T-helper 22 cell (primary cell): ENCODE measurements around the gene CLIC6.
"Not testable (repeated sequence)": the region's sequence is repeated elsewhere in the genome, so short reads cannot be mapped to it uniquely, and the experiment has no call there.

Experiments used
- DNase-seq: peaks from one replicate; pipeline ENCODE4 v3.0.0-alpha.2; 2020; ENCODE audit warnings: low read depth

Gene CLIC6

GRCh38 chr21:34693192-34693810 lies 24.5 kb downstream of the CLIC6 start:
- DNase-seq = no peak

DNA sequence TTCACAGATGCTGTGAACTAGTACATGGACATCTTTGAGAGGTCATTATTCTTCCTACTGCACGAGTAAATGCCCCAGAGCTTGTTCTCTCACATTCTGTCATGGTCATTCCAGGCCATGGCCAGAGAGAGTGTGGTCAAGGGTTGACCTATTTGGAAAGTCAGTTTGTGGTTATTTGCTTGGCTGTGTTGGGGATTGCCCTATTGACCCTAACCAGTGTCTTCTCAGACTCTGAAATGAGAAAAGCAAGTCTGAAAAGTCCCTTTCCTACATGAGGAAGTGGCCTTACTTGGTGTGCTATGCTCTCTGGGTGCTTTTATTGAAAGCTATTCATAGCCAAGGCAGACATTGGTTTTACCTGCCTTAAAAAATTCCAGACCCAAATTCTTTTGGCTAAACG lies 26.6 kb downstream of the CLIC6 start:
- no peak for DNase-seq

- no peak for DNase-seq
These were observed 27.3 kb downstream of the CLIC6 start for GRCh38 chr21:34696121-34696520.

- no peak for DNase-seq
These were observed 29.0 kb downstream of the CLIC6 start for GRCh38 chr21:34697826-34698225.

- DNase-seq = no peak
These were observed 29.6 kb downstream of the CLIC6 start for GRCh38 chr21:34698270-34699015.

DNA sequence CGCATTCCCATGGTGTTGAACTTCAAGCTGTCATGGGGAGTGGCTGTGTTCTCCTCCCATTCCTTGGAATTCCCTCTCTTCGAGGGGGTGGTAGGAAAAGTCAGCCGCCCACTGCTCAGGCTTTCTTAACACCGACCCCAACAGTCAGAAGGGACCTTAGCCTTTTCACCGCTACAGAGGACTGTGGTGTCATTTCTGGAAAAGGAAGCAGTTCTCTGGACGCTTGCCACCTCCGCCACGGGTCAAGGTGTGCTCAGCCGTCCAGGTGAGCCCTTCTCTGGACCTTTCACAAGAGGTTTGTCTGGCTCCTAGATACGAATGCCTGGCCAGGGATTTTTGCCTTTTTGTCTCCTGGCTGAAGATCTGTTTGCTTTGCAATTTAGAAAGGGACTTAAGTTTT lies 31.8 kb downstream of the CLIC6 start:
- no peak for DNase-seq

- DNase-seq = no peak
These were observed 32.9 kb downstream of the CLIC6 start for GRCh38 chr21:34701726-34702125.

- no peak for DNase-seq
These were observed 33.8 kb downstream of the CLIC6 start for GRCh38 chr21:34702341-34703170.

GRCh38 chr21:34703571-34703970 lies 34.8 kb downstream of the CLIC6 start:
- no peak for DNase-seq

DNA sequence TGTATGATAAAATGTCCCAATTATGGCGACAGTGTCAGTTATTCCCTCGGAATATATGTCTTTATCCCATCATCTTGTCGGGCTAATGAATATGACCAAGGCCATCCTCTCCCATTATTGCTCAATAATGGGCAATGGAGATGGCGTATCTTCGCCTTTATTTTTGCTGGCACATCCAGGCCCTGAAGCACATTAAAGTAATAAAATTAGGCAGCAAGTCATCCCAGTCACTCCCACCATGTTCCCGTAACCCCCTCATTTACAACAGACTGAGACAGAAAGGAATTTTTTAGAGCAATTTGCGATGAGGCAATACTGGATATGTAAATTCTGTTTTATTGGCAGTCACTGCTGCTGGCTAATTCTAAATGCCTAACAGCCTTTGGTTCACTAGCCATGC lies 35.3 kb downstream of the CLIC6 start:
- no peak for DNase-seq

DNA sequence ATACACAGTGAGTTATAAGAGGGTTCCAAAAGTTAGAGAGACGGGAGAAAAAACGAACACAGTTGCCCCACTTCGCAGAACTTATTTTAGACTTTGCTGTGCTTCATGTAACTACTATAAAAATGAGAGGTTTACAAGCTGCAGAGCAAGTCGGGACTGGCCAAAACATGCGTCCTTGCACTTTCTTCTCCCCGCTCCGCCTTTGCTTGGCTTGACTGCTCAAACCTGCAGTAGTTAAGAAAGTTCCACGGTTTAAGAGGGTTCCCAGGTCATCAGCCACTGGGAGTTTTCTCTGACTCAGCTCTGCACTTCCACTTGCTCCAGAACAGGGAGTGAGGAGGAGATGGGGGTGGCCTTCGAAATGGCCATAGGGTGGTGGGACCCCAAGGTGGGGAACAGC lies 36.2 kb downstream of the CLIC6 start:
- no peak for DNase-seq

DNA sequence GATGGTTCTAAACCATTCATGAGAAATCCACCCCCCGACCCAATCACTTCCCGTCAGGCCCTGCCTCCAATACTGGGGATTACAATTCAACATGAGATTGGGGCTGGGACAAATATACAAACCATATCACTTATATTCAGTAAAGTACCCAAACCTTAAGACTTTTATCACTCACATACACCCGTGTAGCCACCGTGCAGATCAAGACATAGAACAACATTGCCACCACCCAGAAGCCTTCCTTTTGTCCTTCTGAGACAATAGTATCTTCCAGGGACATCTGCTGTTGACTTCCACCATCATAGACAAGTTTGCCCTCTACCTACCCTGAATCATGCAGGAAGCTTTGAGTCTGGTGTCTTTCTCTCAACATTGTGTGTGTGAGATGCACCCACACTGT lies 37.5 kb downstream of the CLIC6 start:
- no peak for DNase-seq

GRCh38 chr21:34707876-34708325 lies 39.1 kb downstream of the CLIC6 start:
- DNase-seq = no peak

GRCh38 chr21:34713621-34714020 lies 44.8 kb downstream of the CLIC6 start:
- no peak for DNase-seq

- no peak for DNase-seq
These were observed 46.7 kb downstream of the CLIC6 start for GRCh38 chr21:34715518-34715917.

DNA sequence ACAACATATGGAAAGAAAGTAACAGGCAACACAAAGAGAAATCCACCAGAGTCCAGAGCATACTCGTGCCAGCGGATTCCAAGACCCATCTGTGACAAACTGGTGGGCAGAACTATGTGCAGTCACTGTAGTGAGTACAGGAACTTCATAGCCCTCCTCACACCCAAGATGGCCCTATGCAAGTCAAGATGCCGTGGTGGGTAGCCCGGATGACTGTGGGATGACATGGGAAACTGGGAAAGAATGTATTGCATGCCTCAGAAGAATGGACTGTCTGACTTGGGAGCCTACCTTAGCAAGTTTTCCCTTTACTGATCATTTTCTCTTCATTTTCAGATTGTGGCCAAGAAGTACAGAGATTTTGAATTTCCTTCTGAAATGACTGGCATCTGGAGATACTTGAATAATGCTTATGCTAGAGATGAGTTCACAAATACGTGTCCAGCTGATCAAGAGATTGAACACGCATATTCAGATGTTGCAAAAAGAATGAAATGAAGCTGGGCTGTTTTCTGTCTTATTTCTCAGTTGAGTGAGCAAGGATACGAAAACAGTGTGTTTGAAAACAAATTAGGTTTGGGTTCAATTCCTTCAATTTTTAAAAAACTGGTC lies 47.3 kb downstream of the CLIC6 start:
- no peak for DNase-seq

- DNase-seq = not testable (repeated sequence)
These were observed 49.7 kb downstream of the CLIC6 start for GRCh38 chr21:34718529-34718928.

DNA sequence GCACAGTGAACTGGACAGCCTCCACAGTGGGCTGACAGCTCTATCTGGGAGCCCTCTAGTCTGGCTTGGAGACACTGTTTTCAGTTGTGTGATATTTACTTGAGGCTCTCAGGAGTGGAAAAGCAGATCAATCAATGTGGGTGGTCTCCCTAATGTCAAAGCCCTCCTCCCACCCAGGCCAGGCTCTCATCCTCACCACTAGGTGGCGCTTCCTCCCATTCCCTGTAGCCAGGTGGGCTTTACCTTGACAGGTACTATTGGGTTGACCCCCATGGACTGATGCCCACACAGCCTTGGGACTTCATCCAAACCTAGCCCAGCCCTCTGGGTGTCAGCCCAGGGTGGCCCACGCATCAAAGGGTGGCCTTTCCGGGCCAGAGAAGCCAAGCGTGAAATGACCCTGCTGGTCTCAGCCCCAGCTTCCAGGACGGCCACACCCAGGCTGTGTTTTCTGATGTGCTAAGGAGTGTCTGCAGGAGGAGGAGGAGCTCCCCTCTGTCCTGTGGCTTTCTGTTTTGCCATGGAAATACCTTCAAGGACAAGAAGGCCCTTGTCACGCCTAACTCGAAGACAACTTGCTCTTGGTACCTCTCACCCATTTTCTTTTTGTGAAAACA lies 54.0 kb downstream of the CLIC6 start:
- DNase-seq = no peak

- no peak for DNase-seq
These were observed 55.5 kb downstream of the CLIC6 start for GRCh38 chr21:34724131-34724856.

DNA sequence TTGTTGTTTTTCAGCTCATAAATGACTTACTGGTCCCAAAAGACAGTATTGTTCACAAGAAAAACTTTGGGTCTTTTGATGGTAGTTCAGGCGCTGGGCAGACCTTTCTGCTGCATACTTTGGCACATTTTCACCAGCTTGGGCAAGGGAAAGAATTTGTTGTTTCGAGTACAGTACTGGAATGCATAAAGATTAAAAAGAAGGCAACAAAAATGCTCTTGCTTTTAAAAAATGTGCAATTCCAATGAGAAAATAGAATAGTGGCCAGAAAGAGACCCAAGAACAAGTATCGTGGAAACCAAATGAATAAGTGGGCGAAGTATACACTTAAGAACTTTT lies 56.0 kb downstream of the CLIC6 start:
- DNase-seq = no peak

GRCh38 chr21:34726627-34727337 lies 58.0 kb downstream of the CLIC6 start:
- DNase-seq = no peak
